Left ventricle myocardium inferior (tissue), 1 donor: ENCODE results near the gene TICAM1. TPM values are rescaled to one million over a fixed set of nuclear protein-coding genes. Genes with fewer than 3 reads are reported as not detected.

Source experiments
- DNase-seq: peaks from one replicate; pipeline ENCODE4 v3.0.0-alpha.2; 2020
- H3K27ac ChIP-seq: fragments of 200-600 bp; replicated peaks from 2 replicates; pipeline ENCODE4 v1.8.0; 2021
- H3K27me3 ChIP-seq: fragments of 200-600 bp; 2 replicates; pipeline ENCODE4 v1.8.0; 2021; ENCODE audit warnings: low read depth
- H3K36me3 ChIP-seq: fragments of 200-600 bp; 2 replicates; pipeline ENCODE4 v1.8.0; 2021
- H3K4me1 ChIP-seq: fragments of 200-600 bp; 2 replicates; pipeline ENCODE4 v1.8.0; 2021
- H3K4me3 ChIP-seq: fragments of 200-600 bp; 2 replicates; pipeline ENCODE4 v1.8.0; 2021; ENCODE audit warnings: mild to moderate bottlenecking, moderate library complexity
- H3K9me3 ChIP-seq: fragments of 200-600 bp; replicated peaks from 2 replicates; pipeline ENCODE4 v1.8.0; 2021
- intact Hi-C: fragments of 100-400 bp; cut with micrococcal nuclease; formaldehyde crosslinking; loops from one replicate; pipeline ENCODE4 v1.11.0; 2022
- total RNA-seq: library from RNA; stranded (reverse); fragmentation: NEBNext Ultra II Directional; extraction: Animal tissue kit (Norgen Biotek cat#: 25700); gene quantifications from one replicate; pipeline ENCODE4 v1.2.1, GENCODE V29; 2021
- TF ChIP-seq, protein P1 (sequence below): fragments of 200-600 bp; IDR thresholded peaks from 2 replicates; pipeline ENCODE4 v1.8.0; 2021; ENCODE audit warnings: antibody characterized with exemption, mild to moderate bottlenecking, borderline replicate concordance
- donor health status: DM: no; HTN: yes; CAD: no; lungs with severe emphysema.

The TICAM1 gene
- total RNA-seq, 1 donor from 2014 or later: 6.1 TPM

DNA sequence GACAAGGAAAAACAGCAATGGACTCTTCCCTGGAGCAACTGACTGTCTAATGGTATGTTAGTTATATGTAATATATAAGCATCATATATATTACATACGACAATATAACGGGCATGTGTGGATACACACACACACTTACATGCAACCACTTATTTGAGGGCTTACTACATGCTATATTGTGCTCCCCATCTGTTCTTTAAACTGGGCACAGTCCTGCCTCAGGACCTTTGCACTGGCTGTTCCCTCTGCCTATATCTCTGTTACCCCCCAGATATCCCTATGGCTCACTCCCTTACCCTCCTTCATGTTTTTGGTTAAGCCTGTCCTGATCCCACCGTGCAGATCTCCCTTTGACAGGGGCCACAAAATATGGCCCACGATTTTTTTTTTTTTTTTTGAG is 10.2 kb downstream of the TICAM1 start:
- TF ChIP-seq, protein P1, sequence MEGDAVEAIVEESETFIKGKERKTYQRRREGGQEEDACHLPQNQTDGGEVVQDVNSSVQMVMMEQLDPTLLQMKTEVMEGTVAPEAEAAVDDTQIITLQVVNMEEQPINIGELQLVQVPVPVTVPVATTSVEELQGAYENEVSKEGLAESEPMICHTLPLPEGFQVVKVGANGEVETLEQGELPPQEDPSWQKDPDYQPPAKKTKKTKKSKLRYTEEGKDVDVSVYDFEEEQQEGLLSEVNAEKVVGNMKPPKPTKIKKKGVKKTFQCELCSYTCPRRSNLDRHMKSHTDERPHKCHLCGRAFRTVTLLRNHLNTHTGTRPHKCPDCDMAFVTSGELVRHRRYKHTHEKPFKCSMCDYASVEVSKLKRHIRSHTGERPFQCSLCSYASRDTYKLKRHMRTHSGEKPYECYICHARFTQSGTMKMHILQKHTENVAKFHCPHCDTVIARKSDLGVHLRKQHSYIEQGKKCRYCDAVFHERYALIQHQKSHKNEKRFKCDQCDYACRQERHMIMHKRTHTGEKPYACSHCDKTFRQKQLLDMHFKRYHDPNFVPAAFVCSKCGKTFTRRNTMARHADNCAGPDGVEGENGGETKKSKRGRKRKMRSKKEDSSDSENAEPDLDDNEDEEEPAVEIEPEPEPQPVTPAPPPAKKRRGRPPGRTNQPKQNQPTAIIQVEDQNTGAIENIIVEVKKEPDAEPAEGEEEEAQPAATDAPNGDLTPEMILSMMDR: no peak
- no peak overlapping the region for H3K4me3 ChIP-seq
- H3K9me3 ChIP-seq: no peaks in the 10 kb centered on the region
- intact Hi-C loops: no loop called here
- peaks cover 27% of the 10 kb centered on the region for H3K36me3 ChIP-seq
- no peak for DNase-seq
- no peaks in the 10 kb centered on the region for H3K27me3 ChIP-seq
- H3K4me1 ChIP-seq: peaks cover 9% of the 10 kb centered on the region
- H3K27ac ChIP-seq: no peak overlapping the region

DNA sequence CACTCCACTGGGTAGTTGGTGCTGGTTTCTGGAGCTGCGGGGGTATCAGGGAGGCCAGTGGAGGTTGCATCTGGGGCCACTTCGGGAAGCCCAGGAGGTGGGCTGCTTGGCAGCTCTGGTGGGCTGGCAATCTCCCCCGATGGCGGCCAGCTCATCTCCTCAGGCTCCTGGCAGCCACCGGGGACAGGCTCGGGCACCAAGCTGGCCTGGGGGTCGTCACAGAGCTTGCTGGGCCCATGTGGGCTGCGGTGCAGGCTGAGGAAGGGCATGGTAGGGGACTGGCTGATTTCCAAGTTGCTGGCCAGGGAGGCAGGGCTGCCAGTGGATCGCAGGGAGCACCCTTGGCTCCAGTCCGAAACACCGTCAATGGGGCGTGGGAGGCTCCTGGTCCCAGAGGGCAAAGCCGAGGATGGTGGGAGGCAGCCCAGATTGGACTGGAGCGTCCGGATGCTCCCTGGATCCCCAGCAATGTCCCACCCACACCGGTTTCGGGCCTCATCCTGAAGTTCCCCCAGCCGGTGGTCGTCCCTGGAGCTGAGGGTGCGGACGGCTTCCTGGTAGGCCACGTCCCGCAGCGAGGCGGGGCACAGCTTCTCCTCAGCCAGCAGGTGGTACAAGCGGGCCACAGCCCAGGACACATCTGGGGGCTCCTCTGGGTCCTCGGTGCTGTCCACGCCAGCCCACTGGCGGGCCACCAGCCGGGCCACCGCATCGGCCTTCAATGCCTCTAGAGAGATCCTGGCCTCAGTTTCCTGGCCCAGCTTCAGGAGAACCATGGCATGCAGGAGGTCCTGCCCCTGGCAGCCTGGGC is 13.8 kb downstream of the TICAM1 start:
- H3K9me3 ChIP-seq: no peaks in the 10 kb centered on the region
- H3K27me3 ChIP-seq: no peaks in the 10 kb centered on the region
- no peak overlapping the region for H3K27ac ChIP-seq
- H3K36me3 ChIP-seq: peaks cover 24% of the 10 kb centered on the region
- peak; percentile 27 for DNase-seq
- intact Hi-C loops: no loop called here
- TF ChIP-seq, protein P1: no peak
- H3K4me3 ChIP-seq: no peak overlapping the region
- peaks cover 30% of the 10 kb centered on the region for H3K4me1 ChIP-seq

DNA sequence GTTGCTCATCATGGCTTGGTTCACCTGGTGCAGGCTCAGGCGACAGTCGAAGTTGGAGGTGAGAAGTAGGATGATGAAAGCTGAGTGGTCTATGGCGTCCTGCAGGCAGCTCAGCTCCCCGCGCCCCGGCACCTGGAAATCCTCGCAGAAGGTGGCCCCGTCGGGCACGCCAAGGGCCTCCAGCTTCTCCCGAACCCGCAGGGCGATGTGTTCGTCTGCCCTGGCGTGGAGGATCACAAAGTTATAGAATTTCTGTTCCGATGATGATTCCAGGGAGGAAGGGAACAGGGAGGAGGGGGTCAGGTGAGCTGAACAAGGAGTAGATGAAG is 14.6 kb downstream of the TICAM1 start:
- Histone ChIP-seq H3K9me3 (no peaks in the 10 kb centered on the region), H3K4me1 (peaks cover 34% of the 10 kb centered on the region), H3K27me3 (no peaks in the 10 kb centered on the region), H3K36me3 (peaks cover 24% of the 10 kb centered on the region), H3K27ac (no peak overlapping the region), H3K4me3 (no peak overlapping the region)
- no peak for DNase-seq
- TF ChIP-seq, protein P1: no peak
- intact Hi-C loops: no loop called here

DNA sequence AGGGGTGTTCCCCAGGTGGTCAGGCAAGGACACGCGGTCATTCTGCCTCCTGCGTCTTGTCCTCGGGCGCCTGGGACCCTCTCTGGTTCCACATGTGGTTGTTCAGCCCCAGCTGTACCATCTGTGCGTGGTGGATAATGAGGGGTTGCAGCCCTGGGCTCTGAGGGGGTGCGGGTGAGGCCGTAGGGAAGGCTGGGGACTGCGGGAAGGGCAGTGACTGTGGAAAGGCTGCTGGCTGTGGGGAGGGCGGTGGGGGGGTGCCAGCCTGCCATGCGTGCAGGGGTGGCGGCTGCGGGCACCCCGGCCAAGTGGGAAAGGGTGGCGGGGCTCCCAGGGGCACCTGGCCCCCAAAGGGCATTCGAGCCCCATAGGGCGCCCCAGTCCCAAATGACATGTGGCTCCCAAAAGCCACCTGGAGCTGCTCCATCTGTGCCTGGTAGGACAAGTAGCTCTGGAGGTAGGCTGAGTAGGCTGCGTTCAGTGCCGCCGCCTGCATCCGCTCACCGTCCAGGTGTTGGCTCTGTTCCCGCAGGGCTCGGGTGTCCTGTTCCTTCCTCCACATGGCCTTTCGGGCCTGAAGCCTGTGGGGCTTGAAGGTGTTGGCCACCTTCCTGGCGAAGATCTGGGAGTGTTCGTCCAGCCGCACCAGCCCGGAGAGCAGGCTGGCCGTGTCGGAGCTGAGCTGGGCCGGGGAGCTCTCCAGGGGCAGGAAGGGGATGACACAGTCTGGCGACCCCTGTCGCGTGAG is 15.1 kb downstream of the TICAM1 start:
- TF ChIP-seq, protein P1: no peak
- Histone ChIP-seq H3K27ac (peak overlapping the region; percentile 58), H3K27me3 (no peaks in the 10 kb centered on the region), H3K4me3 (peak overlapping the region; percentile 52), H3K36me3 (peaks cover 24% of the 10 kb centered on the region), H3K9me3 (no peaks in the 10 kb centered on the region), H3K4me1 (peaks cover 34% of the 10 kb centered on the region)
- intact Hi-C loops: no loop called here
- DNase-seq: no peak

DNA sequence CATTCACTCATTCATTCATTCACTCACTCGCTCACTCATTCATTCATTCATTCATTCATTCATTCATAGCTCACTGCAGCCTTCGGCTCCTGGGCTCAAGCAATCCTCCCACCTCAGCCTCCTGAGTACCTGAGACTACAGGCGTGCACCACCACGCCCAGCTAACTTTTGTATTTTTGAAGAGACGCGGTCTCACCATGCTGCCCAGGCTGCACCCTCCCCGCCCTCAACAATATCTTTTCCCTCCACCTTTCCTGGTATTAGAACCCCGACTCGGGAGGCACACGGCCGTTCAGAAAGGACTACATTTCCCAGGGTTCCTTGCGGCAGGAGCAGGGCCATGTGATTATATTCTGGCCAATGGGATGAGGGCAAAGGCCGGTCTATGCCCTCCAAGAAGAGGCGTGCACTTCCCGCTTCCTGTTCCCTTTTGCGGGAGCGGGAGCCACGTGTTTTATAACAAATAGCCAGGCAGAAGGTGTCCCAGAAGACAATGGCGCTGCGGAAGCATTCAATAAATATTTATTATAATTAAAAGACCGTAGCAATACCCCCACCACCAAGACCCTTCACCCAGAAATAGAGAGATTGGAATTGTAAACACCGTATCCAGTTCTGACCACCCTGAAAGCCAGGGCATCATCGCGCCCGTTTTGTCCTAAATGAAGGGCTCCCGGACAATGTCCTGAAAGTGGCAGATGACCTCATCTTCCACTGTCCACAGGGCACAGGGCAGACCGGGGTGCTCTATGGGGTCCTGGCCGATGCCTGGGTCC is 15.9 kb downstream of the TICAM1 start:
- Histone ChIP-seq H3K36me3 (peaks cover 24% of the 10 kb centered on the region), H3K4me3 (peak overlapping the region; percentile 52), H3K9me3 (no peaks in the 10 kb centered on the region), H3K4me1 (peaks cover 34% of the 10 kb centered on the region), H3K27me3 (no peaks in the 10 kb centered on the region), H3K27ac (peak overlapping the region; percentile 58)
- TF ChIP-seq, protein P1: no peak
- DNase-seq: peak; percentile 85
- intact Hi-C loops: no loop called here
